Subcutaneous abdominal adipose tissue (tissue), 5 donors: ENCODE results near the gene HNMT.
"Not testable (repeated sequence)": the region's sequence is repeated elsewhere in the genome, so short reads cannot be mapped to it uniquely, and the experiment has no call there.

Source experiments
- H3K27ac ChIP-seq: one replicate; pipeline ENCODE4 v1.7.0; 2013; ENCODE audit warnings: low read depth, mild to moderate bottlenecking, inconsistent platforms, low read length, moderate library complexity
- H3K27me3 ChIP-seq, 5 donors: one replicate each; pipeline ENCODE4 v1.7.0; 2013; ENCODE audit warnings: low read length in 5 of 5, inconsistent platforms in 1 of 5; ENCODE audit not compliant: control insufficient read depth in 5 of 5, insufficient read depth in 4 of 5
- H3K36me3 ChIP-seq, 5 donors: one replicate each; pipeline ENCODE4 v1.7.0; 2013; ENCODE audit warnings: low read length in 5 of 5; ENCODE audit not compliant: control insufficient read depth in 5 of 5, insufficient read depth in 5 of 5
- H3K4me1 ChIP-seq, 5 donors: one replicate each; pipeline ENCODE4 v1.7.0; 2013; ENCODE audit warnings: low read length in 5 of 5, mild to moderate bottlenecking in 3 of 5, moderate library complexity in 1 of 5; ENCODE audit not compliant: control insufficient read depth in 5 of 5, insufficient read depth in 5 of 5
- H3K4me3 ChIP-seq, 5 donors: one replicate each; pipeline ENCODE4 v1.7.0; 2013; ENCODE audit warnings: low read length in 5 of 5, low read depth in 1 of 5
- H3K9ac ChIP-seq, 5 donors: one replicate each; pipeline ENCODE4 v1.7.0; 2013; ENCODE audit warnings: low read length in 5 of 5, mild to moderate bottlenecking in 4 of 5, moderate library complexity in 3 of 5
- H3K9me3 ChIP-seq, 5 donors: one replicate each; pipeline ENCODE4 v1.7.0; 2013; ENCODE audit warnings: low read length in 5 of 5; ENCODE audit not compliant: control insufficient read depth in 5 of 5
- donor health status: healthy.
- donor health status: healthy.
- donor health status: healthy.
- donor health status: healthy.
- donor health status: healthy.

HNMT gene

DNA sequence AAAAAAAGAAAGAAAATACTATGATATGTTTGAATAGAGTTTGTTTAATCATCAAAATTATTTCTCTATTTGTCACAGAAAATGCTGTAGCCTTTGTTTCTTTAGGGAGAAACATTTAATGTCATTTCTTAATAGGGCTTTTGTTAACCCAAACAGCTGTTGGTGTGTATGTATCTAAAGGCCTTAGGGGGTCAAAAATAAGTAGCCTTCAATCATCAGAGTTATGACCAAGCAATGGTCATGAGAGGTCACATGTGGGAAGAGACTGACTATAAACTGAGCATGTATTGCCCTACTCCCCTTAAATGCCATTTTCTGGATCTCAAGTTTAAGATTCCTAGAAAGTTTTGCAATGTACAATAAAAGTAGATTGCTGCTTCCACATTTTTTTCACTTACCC, 22.7 kb downstream of the HNMT start:
- H3K4me3 ChIP-seq, result no peak overlapping the region
- peaks cover 0 to 5% (median 3%) of the 10 kb centered on the region in 5 donors for H3K9me3 ChIP-seq
- no peak overlapping the region for H3K27ac ChIP-seq
- H3K9ac ChIP-seq, result no peak overlapping the region
- H3K36me3 ChIP-seq, result peaks cover 6 to 43% (median 24%) of the 10 kb centered on the region in 5 donors
- H3K27me3 ChIP-seq, result no peaks in the 10 kb centered on the region
- H3K4me1 ChIP-seq, result peaks cover 0 to 13% (median 4%) of the 10 kb centered on the region in 5 donors

DNA sequence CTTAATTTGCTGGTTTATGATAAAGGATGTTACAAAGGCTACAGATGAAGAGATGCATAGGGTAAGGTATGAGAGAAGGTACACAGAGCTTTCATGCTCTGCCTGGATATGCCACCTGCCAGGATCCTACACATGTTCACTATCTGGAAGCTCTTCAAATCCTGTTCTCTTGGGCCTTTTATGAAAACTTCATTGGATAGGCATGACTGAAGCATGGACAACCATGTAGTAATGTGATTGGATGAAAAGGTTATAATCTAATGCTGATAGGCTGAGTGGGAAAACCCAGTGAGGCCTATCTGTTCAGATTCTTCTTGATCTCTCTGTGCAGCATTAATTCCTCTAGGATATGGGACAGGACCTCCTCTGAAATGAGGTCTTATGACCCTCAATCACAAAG, 26.8 kb downstream of the HNMT start:
- no peak overlapping the region for H3K4me3 ChIP-seq
- peaks cover 0 to 6% (median 4%) of the 10 kb centered on the region in 5 donors for H3K9me3 ChIP-seq
- peaks cover 0 to 13% (median 4%) of the 10 kb centered on the region in 5 donors for H3K4me1 ChIP-seq
- no peak overlapping the region for H3K27ac ChIP-seq
- peaks cover 14 to 32% (median 29%) of the 10 kb centered on the region in 5 donors for H3K36me3 ChIP-seq
- H3K9ac ChIP-seq, result no peak overlapping the region
- H3K27me3 ChIP-seq, result no peaks in the 10 kb centered on the region

DNA sequence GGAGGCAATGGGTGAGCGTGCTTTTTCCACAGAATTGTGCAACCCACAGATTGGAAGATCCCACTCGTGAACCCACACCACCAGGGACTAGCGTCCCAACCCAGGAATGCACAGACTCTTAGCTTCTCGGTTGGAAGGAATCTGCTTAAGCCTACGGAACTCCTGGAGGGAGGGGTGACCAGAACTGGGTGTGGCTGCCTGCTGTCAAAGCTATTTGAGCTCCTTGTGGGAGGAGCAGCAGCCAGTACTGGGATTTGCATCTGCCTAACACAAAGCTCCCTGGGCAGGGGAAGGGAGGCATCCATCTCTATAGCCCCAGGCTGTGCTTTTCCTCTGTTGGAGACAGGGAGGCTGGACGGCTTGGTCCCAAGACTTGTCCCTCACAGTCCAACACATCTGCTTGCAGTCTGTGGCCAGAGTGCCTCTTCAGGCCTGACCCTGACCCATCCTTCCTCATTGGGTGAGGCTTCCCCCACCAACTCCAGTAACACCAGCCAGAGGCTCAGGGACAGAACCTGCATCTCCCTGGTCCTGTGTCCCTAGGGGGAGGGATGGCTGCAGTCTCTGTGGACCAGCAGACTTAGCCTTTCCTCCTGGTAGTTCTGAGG, 27.9 kb downstream of the HNMT start:
- Histone ChIP-seq H3K4me1 (peaks cover 0 to 6% (median 1%) of the 10 kb centered on the region in 5 donors), H3K9me3 (peaks cover 0 to 6% (median 4%) of the 10 kb centered on the region in 5 donors), H3K4me3 (no peak overlapping the region), H3K27ac (no peak overlapping the region), H3K27me3 (no peaks in the 10 kb centered on the region), H3K36me3 (peaks cover 14 to 32% (median 29%) of the 10 kb centered on the region in 5 donors), H3K9ac (no peak overlapping the region)

DNA sequence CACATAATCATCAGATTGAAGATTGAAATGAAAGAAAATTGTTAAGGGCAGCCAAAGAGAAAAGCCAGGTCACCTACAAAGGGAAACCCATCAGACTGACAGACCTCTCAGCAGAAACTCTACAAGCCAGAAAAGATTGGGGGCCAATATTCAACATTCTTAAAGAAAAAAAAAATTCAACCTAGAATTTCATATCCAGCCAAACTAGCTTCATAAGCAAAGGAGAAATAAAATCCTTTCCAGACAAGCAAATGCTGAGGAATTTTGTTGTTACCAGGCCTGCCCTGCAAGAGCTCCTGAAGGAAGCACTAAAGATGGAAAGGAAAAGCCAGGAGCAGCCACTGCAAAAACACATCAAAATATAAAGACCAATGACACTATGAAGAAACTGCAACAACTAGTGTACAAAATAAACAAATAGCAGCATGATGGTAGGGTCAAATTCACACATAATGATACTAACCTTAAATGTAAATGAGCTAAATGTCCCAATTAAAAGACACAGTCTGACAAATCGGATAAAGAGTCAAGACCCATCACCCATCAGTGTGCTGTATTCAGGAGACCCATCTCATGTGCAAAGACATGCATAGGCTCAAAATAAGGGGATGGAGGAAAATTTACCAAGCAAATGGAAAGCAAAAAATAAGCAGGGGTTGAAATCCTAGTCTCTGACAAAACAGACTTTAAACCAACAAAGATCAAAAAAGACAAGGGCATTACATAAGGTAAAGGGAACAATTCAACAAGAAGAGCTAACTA, 29.6 kb downstream of the HNMT start:
- H3K9ac ChIP-seq, result not testable (repeated sequence)
- H3K36me3 ChIP-seq, result peaks cover 14 to 30% (median 25%) of the 10 kb centered on the region in 5 donors

DNA sequence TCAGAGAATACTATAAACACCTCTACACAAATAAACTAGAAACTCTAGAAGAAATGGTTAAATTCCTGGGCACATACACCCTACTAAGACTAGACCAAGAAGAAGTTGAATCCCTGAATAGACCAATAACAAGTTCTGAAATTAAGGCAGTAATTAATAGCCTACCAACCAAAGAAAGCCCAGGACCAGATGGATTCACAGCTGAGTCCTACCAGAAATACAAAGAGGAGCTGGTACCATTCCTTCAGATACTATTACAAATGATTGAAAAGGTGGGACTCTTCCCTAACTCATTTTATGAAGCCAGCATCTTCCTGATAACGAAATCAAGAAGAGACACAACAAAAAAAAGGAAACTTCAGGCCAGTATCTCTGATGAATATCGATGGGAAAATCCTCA, 31.1 kb downstream of the HNMT start:
- not testable (repeated sequence) for H3K27ac ChIP-seq, H3K27me3 ChIP-seq, H3K9ac ChIP-seq, H3K4me1 ChIP-seq, H3K9me3 ChIP-seq, H3K4me3 ChIP-seq
- H3K36me3 ChIP-seq, result peaks cover 11 to 22% (median 15%) of the 10 kb centered on the region in 5 donors

More for the DNA sequence above, 29.6 kb downstream of the HNMT start:
- H3K4me3 ChIP-seq, H3K4me1 ChIP-seq, H3K27me3 ChIP-seq, H3K27ac ChIP-seq: not testable (repeated sequence)
- H3K9me3 ChIP-seq, result peaks cover 0 to 11% (median 4%) of the 10 kb centered on the region in 5 donors

DNA sequence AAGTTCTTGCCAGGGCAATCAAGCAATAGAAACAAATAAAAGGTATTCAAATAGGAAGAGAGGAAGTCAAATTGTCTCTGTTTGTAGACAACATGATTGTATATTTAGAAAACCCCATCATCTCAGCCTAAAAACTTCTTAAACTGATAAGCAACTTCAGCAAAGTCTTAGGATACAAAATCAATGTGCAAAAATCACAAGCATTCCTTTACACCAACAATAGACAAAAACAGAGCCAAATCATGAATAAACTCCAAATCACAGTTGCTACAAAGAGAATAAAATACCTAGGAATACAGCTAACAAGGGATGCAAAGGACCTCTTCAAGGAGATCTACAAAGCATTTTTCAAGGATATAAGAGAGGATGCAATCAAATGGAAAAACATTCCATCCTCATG, 31.9 kb downstream of the HNMT start:
- H3K9ac ChIP-seq, H3K4me1 ChIP-seq, H3K9me3 ChIP-seq, H3K27ac ChIP-seq, H3K27me3 ChIP-seq, H3K4me3 ChIP-seq: not testable (repeated sequence)
- H3K36me3 ChIP-seq, result peaks cover 9 to 20% (median 16%) of the 10 kb centered on the region in 5 donors

DNA sequence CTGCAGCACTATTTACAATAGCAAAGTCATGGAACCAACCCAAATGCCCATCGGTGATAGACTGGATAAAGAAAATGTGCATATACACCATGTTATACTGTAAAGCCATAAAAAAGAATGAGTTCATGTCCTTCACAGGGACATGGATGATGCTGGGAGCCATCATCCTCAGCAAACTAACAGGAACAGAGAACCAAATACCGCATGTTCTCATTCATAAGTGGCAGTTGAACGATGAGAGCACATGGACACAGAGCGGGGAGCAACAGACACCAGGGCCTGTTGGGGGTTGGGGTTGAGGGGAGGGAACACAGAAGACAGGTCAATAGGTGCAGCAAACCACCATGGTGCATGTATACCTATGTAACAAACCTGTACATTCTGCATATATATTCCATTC, 33.5 kb downstream of the HNMT start:
- Histone ChIP-seq H3K36me3 (peaks cover 9 to 19% (median 15%) of the 10 kb centered on the region in 5 donors), H3K27me3 (no peaks in the 10 kb centered on the region), H3K9me3 (peaks cover 0 to 7% (median 0%) of the 10 kb centered on the region in 5 donors), H3K4me1 (no peaks in the 10 kb centered on the region), H3K9ac (no peak overlapping the region), H3K4me3 (no peak overlapping the region), H3K27ac (no peak overlapping the region)

DNA sequence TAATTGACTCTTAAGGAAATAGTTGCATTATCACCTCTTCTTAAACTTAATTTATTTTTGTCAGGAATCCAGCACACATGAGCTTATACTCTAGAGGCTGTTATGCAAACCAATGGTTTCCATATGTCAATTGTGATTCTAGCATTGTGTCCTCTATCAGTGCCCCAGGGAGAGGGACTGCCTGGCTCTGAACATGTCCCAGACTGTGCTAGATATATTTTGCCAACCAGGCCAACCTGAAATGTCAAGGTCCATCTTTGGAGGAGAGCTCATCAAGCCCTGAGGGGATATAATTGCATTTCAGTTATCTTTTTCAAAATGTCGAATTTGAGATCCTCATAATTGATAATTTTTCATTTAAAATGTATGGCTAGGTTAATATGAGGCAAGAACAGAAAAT, 34.2 kb downstream of the HNMT start:
- no peak overlapping the region for H3K4me3 ChIP-seq
- H3K27me3 ChIP-seq, result no peaks in the 10 kb centered on the region
- no peak overlapping the region for H3K27ac ChIP-seq

DNA sequence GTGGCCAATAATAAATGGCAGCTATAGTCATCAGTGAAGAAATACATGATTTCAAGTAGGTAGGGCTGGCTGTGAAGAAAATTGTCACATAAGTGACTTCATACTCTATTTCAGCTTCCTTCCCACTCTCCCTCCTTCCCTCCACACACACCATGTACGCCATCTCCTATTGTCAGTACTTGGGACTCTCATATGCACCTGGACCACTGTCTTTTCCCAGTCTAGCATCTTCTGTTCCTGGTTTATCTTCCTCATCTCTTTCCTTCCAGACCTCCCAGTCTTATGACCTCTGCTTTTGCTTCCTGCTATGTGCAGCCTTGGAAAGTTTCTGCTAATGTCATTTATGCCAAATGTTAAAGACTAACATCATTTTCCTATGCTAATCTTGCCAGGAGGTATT, 35.0 kb downstream of the HNMT start:
- Histone ChIP-seq H3K27me3 (no peaks in the 10 kb centered on the region), H3K9ac (no peak overlapping the region), H3K27ac (no peak overlapping the region), H3K4me1 (no peaks in the 10 kb centered on the region), H3K4me3 (no peak overlapping the region), H3K9me3 (peaks cover 0 to 5% (median 0%) of the 10 kb centered on the region in 5 donors), H3K36me3 (peaks cover 19 to 29% (median 27%) of the 10 kb centered on the region in 5 donors)

More for the DNA sequence above, 34.2 kb downstream of the HNMT start:
- Histone ChIP-seq H3K4me1 (no peaks in the 10 kb centered on the region), H3K36me3 (peaks cover 12 to 24% (median 20%) of the 10 kb centered on the region in 5 donors), H3K9ac (no peak overlapping the region), H3K9me3 (peaks cover 0 to 5% (median 0%) of the 10 kb centered on the region in 5 donors)

DNA sequence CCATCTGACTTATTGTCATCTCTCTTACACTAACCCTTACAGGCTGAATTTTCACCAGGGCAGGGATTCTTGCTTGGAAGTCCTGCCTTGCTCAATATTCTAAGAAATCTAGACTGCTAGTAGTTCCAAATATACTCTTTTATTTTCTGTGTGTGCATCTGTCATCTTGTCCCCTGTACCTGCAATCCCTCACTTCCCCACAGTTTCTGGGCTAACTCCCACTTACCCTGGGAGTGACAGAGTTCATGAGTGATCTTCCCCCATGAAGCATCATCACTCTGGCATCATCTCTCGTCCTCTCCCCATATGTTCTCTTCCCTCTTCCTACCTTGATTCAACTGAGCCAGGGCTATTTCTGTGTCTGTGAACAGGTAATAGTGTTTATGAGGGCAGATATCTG, 35.7 kb downstream of the HNMT start:
- Histone ChIP-seq H3K4me3 (no peak overlapping the region), H3K27ac (no peak overlapping the region), H3K9ac (no peak overlapping the region), H3K4me1 (no peaks in the 10 kb centered on the region), H3K27me3 (no peaks in the 10 kb centered on the region), H3K9me3 (peaks cover 0 to 5% (median 0%) of the 10 kb centered on the region in 5 donors), H3K36me3 (peaks cover 19 to 37% (median 33%) of the 10 kb centered on the region in 5 donors)
